HG02938 (cell line): ENCODE data around the gene PTPN13.

ENCODE experiments used
- ATAC-seq: cut with Tn5 transposase; IDR thresholded peaks from one replicate; pipeline ENCODE4 v1.9.1; 2021; ENCODE audit warnings: mild to moderate bottlenecking, moderate library complexity; ENCODE audit not compliant: unreplicated experiment

The PTPN13 gene

DNA sequence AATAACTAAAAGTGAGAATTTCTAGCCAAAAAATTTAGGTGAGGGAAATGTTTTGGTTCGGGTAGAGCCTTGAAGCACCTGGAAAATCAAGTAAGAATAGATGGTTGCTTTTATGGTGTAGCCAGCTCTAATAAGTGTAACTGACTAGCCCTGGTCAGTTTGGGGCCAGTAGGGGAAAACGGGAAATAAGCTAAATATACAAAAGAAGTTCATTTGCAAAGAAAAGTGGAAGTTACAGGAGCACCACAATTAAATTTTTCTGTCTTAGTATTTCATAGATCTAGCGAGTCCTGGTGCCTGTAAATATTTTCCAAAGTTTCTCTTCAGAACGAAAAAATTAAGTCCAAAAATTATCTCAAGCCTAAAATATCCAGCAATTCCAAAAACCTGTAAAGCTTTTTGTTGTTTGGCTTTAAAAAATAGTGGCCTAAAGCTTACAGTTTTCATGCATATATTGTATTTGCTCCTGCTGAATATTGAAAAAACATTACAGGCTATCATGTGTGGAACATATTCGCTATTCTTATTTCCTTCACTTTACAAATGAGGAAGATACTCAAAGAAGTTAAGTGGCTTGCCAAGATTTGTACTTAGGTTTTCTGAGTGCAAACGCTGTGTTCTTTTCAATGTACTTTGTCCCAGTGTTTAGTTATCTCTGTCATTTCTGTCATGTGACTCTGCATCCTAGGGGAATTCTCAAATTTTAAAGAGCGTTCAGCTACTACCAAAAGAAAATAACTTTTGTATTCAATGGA, 7.3 kb upstream of the PTPN13 start:
- ATAC-seq = no peak

DNA sequence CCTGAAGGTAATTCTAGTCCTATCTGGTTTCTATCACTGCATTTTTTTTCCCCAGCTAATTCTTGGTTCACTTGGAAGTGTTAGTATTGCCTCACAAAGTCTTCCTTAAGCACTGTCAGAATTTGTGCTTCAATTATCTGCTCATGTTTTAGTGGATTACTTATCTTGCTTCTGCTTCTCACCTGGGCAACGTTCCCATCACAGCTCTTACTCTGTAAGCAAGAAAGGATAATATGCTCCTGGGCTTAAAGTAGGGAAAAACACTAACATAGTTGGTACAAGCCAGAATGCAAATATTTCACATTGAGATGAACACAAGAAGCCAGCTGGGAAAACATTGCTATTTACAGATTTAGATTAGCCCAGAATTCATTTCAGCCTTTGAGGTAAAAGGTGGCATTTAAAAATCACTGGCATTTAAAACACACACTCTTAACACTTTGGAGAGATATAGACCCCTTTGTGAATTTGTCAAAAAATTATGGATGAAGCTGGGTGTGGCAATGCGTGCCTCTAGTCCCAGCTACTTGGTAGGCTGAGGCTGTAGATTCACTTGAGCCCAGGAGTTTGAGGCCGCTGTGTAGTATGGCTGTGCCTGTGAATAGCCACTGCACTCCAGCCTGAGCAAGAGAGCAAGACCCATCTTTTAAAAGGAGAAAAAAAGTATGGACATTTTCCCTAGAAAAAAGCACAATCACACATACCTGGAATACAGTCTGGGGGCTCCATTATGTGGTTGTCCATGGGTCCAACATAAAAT, 6.6 kb upstream of the PTPN13 start:
- ATAC-seq = no peak

DNA sequence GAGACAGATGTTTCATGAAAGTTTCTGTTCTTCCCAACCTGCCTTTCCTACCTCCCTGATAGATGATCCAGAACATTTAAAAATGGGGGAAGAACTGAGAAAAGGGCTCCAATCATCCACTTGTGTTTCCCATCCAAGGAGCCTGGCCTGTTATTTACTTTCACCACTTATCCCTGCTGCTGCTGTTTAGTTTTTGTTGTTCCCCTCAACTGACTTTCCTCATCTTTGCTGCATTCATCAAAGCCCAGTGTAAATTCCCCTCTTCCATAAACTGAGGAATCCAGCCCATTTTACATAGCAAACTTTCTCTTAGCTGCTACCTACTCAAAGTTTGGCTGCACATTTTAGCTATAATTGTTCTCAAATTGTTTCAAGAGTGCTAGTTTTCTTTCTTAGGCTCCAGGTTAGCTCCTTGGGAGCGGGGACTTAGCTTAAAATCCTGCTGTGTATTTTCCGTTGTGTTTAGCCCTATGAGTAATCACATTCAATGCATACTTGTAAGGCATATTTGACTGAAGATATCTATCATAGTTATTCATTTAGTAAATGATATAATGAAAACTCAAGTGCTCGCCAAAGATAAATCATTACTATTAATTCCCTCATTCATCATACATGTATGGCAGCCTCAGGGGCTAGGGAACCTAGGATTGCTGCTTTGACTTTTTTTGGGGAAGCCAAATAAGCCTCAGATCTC, 1.4 kb upstream of the PTPN13 start:
- no peak for ATAC-seq

DNA sequence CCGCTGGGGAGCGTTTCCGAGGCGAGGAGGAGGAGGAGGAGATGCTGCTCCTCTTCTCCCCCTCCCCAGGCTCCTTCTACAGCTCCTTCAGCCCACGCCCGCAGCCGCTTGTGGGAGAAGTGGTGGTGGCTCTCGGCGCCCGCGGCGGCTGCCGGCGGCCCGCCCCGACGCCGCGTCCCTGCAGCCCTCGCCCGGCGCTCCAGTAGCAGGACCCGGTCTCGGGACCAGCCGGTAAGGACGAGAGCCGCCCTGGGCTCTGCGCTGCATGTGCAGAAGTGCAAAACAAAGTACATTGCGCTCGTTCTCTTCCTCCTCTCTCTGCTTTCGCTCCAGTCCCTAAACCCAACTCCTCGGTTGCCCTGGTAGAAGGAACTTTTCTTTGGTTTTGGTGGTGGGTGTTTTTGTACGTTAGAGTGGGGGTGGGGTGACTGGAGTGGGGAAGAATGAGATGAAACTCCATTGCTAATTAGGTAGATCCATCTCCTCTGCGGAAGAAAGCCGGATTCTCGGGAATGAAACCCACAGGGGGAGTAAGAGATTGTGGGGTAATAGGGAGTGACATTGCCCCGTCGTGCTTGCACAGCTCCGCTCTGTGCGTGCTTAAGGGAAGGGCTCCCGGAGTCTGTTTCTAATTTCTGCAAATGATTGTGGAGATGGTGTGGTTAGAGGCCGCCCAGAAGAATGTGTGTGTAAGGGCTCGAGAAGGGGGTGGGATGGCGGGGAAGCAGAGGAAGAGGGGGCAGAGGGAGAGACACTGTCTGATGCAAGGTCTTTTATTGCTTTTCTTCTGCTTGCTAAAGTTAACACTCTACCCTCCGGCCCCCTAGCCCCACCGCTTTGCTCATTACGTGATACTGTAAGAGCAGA, 677 bp downstream of the PTPN13 start:
- ATAC-seq = peak; percentile 33

DNA sequence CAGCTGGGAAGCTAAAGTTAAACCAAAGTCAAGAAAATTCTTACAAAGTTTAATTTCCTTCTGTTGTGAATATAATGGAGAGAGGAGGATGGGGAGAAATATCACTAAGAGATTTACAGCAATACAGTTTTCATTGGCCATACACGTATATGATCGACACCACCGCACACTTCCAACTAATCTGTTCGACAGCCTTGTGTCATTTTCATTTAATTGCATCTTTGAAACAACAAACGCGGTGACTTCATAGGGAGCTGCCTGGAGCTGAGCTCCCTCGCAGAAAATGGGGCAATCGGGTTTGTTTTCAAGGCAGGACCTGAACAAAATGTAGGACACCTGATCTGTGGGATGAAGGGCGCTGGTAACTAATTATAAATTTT, 1.3 kb downstream of the PTPN13 start:
- ATAC-seq = no peak

DNA sequence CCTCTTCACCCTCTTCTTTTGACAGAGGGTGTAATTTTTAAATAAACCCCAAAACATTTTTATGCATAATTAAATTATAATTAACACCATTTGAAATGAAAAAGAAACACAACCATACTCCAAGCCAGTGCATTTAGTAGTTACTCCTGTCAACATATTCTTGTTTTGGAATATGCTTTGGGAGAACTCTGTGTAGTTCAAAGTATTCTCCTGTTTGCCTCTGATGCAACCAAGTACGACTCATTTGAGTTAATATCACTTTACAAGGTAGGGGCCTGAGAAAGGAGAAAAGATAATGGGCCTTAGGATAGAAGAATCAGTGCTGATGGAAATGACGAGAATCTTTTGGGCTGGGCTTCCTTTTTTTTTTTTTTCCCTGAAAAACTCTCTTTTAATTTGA, 2.7 kb downstream of the PTPN13 start:
- no peak for ATAC-seq

DNA sequence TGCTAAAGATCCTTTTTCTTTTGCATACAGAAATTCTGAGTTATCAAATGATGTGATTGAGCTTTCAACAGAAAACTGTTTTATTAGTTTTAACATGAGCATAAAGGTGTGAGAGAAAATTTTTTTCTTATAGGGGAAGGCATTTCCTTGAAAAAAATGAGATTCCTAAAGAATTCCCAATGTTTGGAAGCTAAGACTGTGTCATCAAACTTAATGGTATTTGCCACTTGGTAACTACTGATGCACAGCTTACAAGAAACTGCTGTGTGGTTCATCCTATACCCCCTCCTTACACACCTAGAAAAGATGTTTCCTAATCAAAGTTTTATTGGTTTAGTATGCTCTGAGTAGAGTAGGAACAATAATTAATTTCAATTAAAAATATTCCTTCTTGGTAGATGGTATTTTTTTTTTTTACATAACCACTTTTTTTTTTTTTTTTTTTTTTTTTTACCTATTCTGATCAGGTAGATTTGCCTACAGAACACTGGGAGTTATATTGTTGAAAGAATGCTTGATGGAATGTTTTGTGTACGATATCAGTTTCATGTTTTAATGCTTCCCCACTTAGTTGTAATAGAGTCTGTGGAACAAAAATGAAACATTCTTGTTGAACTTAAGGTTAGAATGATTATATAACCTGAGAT, 6.0 kb downstream of the PTPN13 start:
- no peak for ATAC-seq

DNA sequence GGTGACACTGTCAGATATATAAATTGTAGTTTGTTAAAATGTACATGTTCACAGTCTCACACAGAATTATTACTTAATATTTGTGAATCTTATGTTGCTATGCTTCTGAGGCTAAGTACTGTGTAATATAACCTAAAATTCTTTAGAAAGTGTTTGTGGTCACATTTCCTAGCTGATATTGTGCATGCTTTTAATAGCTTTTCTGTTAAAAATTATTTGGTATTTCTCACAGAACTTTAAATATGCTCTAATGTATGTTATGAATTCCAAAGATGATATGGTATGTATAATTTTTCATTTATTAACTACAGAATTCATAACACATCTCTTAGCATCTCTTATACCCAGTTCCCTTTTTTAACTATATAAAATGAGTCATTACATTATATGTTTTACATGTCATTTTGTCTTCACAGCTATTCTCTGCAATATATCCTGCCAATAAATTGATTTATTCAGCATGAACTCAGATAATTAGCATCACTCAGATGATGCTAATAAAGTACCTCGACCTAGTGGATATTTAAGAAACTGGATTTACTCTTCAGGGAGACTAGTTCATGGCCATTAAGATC, 9.3 kb downstream of the PTPN13 start:
- ATAC-seq = no peak

DNA sequence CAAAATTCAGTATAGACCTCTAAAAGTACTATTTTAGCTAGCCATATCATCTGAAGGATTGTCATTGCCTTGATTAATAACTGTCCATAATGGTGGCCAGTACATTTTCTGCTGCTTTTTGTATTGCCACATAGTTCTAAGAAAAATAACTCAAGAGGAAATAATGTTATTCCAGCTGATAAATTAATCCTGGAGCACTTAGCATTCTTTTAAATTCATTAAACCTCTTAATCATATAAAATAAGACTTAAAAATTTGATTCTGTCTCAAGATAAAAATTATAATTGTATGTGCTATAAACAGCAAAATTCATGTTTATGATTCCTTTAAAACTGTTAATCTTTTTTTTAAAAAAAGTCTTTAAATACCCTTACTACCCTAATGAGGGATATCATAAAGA, 12.7 kb downstream of the PTPN13 start:
- ATAC-seq = no peak

DNA sequence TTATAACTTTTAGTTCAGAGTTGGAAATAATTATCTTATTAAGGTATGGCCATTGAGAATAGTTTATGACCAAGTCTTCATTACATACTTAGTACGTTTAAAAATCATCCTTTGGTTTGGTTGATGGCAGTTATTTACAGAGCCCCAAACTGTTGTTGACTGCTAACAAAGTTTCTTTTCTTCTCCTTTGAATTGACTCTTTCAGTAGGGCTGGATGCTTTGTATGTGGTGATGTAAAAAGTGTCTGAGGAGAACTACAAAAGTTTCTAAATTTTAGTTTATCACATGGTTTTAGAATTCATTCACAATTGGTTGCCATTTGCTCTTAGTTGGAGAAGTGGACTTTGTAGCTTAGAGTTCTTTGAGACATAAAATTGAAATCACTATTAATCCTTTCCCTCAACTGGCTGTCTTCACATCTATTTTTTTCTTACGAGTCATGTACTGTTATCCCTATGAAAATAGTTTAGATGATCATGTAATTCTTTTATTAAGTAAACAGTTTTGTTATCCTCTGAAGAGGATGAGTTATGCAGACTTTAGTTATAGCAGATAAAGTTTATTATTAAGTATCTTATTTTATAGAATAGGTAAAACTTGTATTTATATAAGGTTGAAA, 14.8 kb downstream of the PTPN13 start:
- no peak for ATAC-seq

DNA sequence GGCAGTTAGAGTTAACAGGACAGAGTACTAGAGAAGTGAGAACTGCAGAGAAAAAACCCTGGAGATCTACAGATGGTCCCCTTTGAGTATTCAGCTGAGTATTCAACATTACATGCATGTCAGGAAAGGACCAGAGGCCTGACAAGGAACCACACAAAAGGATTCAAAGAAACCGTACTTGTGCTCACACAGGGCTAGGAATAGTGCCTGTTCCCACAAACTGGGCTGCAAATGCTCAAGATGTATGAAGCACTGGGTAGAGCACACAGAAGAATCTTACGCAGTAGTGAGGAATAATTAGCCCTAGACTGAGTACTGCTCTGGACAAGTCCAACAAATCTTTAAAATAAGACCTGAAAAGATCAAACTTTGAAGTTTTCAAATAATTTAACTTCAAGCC, 17.6 kb downstream of the PTPN13 start:
- ATAC-seq = no peak

DNA sequence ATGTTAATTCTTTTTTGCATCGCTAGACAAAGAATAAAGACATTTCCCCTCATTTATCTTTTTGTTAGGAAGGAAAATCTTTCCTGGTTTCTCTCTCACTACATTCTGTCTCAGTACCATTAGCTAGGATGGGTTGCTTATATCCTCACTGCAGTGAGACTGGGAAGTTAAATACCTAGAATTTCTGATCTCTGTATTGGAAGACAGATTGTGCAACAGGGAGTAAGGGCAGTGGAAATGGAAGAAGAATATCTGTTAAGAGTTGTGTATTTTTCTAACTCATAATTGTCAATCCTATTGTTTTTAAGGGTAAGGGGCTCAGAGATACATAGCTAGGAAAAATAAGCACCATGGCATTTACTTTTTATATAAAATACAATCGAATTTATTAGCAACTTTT, 19.6 kb downstream of the PTPN13 start:
- no peak for ATAC-seq

DNA sequence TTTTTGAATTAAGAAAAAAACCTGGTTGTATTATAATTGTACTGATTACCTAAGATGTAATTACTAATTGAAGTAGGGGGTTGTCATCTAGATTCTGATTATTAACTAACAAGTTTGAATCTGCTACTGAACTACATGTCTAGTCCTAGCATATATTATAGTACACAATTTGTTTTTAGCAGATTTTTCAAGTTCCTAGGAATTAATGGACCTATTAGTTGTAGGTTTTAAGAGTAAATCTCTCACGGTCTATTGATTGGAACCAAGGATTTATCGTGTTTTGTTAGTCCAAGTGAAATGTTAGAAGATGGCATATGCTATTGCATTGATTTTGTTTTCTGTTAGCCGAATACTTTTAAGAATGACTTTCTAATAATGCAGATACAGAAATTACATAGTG, 20.8 kb downstream of the PTPN13 start:
- no peak for ATAC-seq

DNA sequence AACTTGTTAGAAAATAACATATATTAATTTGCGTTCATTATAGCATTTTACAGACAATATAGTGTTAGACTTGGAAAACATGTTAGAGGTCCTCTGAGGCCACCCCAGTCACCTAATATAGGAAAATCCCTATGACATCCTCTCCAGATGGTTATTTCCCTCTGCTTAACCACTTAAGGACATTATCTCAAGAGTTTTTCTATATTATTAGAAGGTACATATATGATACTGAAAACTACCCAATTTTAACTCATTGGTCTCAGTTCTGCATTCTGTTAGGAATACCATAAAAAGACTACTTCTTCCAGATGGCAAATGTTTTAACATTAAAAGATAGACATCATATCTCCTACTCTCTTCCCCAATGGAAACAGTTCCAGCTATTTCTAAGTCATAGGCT, 21.4 kb downstream of the PTPN13 start:
- no peak for ATAC-seq

DNA sequence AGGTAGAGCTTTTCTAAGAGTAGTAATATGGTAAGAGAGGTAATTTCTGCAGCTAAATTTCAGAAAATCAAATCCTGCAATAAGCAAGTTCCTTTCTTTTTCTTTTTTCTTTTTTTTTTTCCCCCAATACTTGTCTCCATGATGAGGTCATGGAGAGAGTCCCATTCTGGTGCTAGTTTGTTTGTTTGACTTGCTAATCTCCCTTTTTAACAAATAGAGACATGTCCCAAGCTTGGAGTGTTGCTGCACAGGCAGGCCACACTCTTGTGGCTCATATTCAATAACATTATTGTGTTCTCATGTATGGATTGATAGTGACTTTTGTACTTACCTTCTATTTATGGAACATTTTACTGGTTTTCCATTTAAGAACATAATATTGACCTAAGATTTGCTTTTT, 25.5 kb downstream of the PTPN13 start:
- no peak for ATAC-seq

DNA sequence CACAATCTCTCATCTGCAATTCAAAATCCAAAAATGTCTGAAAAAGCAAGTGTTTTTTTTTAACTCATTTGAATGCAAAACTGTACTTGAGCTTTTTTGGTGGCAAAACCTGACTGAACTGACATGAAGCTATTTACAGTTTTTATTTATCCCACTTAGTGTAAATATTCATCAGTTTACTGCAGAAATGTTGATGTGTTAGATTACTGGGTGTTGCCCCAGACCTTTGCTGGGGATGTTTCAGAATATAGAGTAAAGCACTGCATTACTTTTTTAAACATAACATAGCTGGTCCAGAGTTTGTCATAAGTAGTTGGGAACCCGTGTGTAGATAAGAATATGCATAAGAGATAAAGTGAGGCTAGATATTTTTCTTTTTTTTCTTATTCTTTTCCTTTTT, 27.3 kb downstream of the PTPN13 start:
- no peak for ATAC-seq

DNA sequence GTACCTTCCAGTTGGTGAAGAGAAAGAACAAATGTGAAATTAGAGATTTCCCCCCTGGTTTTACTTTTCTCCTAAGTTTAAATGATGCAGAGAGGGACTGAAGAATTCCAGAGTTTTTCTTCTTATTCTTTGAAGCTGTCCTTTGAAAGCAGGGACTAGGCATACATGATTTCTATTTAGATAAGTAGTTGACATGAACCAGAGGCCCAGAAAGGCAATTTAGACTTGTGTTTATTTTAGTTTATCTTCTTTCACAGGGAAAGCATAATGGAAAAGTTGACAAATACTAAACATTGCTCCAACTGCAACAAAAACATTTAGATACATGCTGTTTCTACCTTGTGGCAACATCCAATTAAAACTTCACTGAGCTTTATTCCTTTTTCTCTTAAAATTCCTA, 32.0 kb downstream of the PTPN13 start:
- no peak for ATAC-seq

DNA sequence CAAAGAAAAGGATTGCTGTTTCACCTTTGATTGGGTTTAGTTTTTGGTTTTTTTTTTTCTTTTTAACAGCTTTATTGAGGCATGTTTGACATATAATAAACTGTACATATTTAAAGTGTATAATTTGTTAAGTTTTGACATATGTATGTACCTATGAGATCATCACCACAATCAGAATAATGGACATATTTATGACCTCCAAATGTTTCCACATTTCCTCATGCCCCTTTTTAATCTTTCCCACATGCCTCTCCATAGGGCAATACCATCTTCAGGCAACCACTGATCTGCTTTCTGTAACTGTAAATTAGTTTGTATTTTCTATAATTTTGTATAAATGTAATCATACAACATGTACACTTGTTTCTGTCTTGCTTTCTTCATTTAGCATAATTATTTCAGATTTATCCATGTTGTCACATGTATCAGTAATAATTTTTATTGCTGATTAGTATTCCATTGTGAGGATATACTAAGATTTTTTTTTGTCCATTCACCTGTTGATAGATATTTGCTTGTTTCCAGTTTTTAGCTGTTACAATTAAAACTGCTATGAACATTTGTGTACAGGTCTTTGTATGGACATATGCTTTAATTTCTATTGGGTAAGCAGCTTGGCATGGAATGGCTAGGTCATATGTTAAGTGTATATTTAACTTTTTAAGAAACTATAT, 33.5 kb downstream of the PTPN13 start:
- ATAC-seq = no peak

DNA sequence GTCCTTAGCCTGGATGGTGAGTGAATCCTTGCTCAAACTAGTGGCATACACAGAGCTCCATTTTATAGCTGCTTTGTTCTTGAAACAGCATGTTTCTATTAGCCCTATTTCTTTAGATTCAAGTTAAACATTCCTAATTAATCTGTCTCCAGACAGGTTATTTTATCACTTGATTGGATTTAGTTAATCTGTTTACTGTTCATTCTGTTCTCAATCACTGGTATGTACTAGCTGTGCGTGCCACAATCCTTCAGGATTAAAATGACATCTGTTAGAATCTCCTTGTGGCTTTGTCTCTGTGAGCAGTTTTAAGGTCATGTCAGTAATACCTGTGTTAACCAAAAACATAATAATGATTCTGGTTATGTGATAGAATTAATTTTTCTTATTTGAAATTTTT, 36.5 kb downstream of the PTPN13 start:
- no peak for ATAC-seq
